Fibroblast of mammary gland (primary cell): ENCODE measurements around the gene CCL5.

Source experiments
- DNase-seq: peaks from one replicate; pipeline ENCODE4 v3.0.0-alpha.2; 2010; ENCODE audit warnings: low read depth
- H3K4me3 ChIP-seq: 2 replicates; pipeline ENCODE4 v1.5.1; 2011; ENCODE audit warnings: low read depth, mild to moderate bottlenecking, low read length, moderate library complexity; ENCODE audit not compliant: control insufficient read depth
- TF ChIP-seq, protein P1 (sequence below): conservative IDR thresholded peaks from 2 replicates; pipeline ENCODE4 v1.5.1; 2011; ENCODE audit warnings: low read depth, low read length, inconsistent platforms; ENCODE audit not compliant: control insufficient read depth, insufficient read depth

CCL5 gene

DNA sequence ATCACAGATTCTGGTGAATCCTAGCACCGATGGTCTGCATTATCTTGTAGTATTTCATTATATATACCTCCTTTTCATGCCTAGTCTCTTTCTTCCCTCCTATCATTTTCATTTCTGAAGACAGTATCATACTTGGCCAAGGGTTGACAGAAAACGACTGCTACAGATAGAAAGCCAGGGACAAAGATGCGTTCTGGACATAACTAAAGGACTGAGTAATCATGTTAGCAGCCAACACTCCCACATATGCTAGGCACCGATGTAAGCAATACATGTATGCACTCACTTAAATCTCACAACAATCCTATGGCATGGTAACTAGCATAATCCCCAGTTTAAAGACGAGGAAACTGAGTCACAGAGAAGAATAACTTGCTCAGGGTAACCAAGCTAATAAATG lies 27.5 kb upstream of the CCL5 start:
- no peak overlapping the region for H3K4me3 ChIP-seq
- TF ChIP-seq, protein P1, sequence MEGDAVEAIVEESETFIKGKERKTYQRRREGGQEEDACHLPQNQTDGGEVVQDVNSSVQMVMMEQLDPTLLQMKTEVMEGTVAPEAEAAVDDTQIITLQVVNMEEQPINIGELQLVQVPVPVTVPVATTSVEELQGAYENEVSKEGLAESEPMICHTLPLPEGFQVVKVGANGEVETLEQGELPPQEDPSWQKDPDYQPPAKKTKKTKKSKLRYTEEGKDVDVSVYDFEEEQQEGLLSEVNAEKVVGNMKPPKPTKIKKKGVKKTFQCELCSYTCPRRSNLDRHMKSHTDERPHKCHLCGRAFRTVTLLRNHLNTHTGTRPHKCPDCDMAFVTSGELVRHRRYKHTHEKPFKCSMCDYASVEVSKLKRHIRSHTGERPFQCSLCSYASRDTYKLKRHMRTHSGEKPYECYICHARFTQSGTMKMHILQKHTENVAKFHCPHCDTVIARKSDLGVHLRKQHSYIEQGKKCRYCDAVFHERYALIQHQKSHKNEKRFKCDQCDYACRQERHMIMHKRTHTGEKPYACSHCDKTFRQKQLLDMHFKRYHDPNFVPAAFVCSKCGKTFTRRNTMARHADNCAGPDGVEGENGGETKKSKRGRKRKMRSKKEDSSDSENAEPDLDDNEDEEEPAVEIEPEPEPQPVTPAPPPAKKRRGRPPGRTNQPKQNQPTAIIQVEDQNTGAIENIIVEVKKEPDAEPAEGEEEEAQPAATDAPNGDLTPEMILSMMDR: no peak
- no peak for DNase-seq

DNA sequence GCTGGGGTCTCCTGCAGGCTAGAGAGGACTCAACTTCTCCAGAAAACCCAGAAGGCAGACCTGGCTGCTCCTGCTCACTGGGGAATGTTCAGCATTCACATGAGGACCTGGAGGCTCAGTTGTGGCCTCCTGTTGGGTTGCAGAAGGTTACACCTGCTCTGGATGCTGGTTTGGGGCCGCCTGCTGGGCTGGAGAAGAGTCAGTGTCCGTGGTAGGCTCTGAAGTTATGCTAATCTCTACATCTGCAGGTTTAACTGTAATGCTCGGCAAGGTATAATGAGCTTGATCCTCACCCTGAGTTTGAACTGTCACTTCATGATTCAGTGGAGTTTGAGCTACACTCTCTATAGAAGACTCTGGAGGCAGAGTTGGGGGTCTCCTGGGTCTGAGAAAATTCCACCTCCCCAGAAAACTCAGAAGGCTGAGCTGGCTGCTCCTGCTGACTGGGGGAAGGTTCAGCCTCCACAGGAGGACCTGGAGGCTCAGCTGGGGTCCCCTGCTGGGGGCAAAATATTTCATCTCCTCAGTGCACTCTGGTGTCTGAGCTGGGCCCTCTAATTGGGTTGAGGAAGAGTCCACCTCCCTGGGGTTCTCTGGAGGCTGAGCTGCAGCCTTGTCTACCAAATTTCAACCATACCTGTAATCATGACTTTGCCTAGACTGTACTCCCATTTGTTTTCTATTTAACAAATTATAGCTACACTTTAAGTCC lies 26.9 kb upstream of the CCL5 start:
- TF ChIP-seq, protein P1: no peak
- H3K4me3 ChIP-seq: no peak overlapping the region
- no peak for DNase-seq

DNA sequence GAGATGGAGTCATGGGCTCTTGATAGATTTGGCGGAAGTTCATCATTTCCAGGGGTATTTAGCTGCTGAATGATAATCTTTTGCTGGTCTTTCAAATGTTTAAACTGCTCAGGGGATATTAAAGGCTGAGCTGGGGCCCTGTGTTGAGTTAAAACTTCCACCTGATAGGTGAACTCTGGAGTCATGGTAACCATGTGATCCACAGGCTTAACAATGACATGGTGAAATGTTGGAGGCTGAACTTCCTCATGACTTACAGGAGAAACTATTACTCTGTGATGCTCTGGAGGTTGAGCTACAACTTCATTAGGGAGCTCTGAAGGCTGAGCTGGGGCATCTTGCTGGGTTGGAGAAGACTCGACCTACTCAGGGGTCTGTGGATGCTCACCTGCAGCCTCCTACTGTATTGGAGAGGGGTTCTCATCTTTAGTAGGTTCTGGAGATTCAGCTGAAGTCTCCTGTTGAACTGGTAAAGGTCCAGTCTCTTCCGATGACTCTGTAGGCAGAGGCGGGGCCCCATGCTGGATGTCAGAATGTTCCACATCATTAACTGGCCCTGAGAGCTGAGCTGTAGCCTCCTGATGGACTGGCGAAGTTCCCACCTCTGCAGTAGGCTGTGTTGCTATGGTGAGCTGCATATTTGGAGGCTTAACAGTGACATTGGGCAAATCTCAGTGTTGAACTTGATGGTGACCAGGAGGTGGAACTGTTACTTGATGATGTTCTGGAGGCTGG lies 26.2 kb upstream of the CCL5 start:
- DNase-seq: peak; percentile 8
- TF ChIP-seq, protein P1: no peak
- H3K4me3 ChIP-seq: no peak overlapping the region

DNA sequence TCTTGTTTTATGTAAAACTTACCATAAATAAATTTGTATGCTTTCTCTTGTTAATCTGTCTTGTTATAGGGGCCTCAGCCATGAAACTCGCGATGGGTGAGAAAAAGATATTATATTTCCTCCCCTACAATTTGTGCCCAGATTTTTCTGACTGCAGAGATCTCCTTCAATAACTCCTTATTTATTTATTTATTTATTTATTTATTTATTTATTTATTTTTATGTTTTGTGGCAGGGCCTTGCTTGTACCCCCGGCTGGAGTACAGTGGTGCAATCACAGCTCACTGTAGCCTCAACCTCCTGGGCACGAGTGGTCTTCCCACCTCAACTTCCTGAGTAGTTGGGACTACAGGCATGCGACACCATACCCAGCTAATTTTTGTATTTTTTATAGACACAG lies 23.3 kb upstream of the CCL5 start:
- DNase-seq: no peak
- no peak overlapping the region for H3K4me3 ChIP-seq
- TF ChIP-seq, protein P1: no peak

DNA sequence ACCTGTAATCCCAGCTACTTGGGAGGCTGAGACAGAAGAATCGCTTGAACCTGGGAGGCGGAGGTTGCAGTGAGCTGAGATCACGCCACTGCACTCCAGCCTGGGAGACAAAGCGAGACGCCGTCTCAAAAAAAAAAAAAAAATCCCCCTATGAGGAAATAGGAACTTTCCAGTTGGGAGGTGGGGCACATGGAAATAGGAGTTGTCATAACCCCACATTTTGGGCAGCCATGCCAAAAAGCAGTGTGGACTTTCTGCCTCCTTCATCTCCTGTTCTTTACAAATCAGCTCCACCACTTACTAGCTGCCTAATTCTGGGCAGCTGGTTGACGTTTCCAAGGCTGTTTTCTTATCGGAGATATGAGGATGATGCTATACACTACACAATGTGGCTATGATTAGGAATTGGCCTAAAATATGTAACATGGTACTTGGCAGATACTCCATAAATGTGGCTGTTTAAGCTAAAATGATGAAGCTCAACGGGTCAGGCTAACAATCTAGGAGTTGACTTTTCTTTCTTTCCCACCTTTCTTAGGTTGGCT lies 21.5 kb upstream of the CCL5 start:
- TF ChIP-seq, protein P1: no peak
- DNase-seq: no peak
- H3K4me3 ChIP-seq: no peak overlapping the region

DNA sequence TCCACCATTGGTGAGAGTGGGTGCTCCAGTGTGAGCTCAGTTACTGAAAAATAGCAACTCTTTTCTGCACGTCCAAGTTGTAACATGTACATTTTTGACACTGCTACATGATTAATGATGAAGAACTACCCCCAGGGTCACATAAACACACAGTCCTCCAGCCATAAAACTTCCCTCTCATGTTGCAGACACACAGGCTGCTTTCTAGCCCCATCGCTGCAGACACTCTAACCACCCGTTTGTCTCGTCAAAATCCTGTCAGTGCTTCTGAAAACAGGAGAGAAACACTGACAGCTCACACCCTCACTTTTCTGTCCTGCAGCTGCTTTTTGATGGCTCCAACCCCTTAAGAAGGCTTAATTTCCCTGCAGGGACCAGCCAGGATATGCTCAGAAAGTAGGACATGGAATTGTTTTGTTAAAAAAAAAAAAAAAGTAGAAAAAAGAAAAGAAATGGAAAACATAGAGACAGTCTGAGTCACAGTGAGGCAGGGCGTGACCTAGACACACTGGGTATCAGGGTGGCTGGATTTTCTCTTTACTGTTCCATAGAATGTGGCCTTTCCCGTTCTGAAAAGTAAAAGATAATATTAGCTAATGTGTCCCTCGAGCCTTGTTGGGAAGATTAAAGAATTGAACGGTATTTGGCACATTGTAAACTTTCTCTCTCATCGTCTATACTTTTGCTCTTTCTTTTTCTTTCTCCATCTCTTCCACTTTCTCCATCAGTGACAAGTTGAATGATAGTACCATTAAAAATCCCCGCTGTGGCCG lies 20.7 kb upstream of the CCL5 start:
- no peak for DNase-seq
- H3K4me3 ChIP-seq: no peak overlapping the region
- TF ChIP-seq, protein P1: no peak
